Activated CD8-positive, alpha-beta T cell treated with anti-CD3 and anti-CD28 coated beads, Interleukin-2, amount 10 ng/mL, durations not matched to agents 7 days and 5 days (primary cell): Measurements from ENCODE around the gene HTR1E. TPM values are rescaled to one million over a fixed set of nuclear protein-coding genes. Genes with fewer than 3 reads are reported as not detected.
"Not testable (repeated sequence)": the region's sequence is repeated elsewhere in the genome, so short reads cannot be mapped to it uniquely, and the experiment has no call there.

Source experiments
- ATAC-seq: fragments of 150-1000 bp; cut with Tn5 transposase; one replicate; pipeline ENCODE4 v1.10.0; 2021; ENCODE audit warnings: moderate library complexity
- CTCF ChIA-PET: fragments of 350-600 bp; sonication (Branson Sonifier 250); formaldehyde crosslinking; loops from one replicate; lab custom pipeline; 2021; ENCODE audit warnings: antibody characterized with exemption; lab: Charles Lee
- POLR2A ChIA-PET: fragments of 350-600 bp; sonication (Branson Sonifier 250); formaldehyde crosslinking; loops from one replicate; lab custom pipeline; 2021; ENCODE audit warnings: antibody characterized with exemption; lab: Charles Lee
- DNase-seq: peaks from one replicate; pipeline ENCODE4 v3.0.0-alpha.2; 2020
- H3K27ac Mint-ChIP-seq: one replicate; pipeline ENCODE4 v1.8.0; 2021; ENCODE audit warnings: mild to moderate bottlenecking, mixed read lengths
- H3K27me3 Mint-ChIP-seq: one replicate; pipeline ENCODE4 v1.8.0; 2021; ENCODE audit warnings: low read depth, mixed read lengths
- H3K36me3 Mint-ChIP-seq: one replicate; pipeline ENCODE4 v1.8.0; 2021; ENCODE audit warnings: low read depth, mixed read lengths
- H3K4me1 Mint-ChIP-seq: one replicate; pipeline ENCODE4 v1.8.0; 2021; ENCODE audit warnings: low read depth, mixed read lengths
- H3K4me3 Mint-ChIP-seq: one replicate; pipeline ENCODE4 v1.8.0; 2021; ENCODE audit warnings: mild to moderate bottlenecking, mixed read lengths
- H3K9me3 Mint-ChIP-seq: one replicate; pipeline ENCODE4 v1.8.0; 2022; ENCODE audit warnings: mixed read lengths; ENCODE audit not compliant: insufficient read depth
- total RNA-seq, 2 experiments: library from RNA; stranded (reverse); gene quantifications; one replicate each; pipeline ENCODE4 v1.2.3, GENCODE V29; 2021

The HTR1E gene
- total RNA-seq, 2 experiments from 2014 or later = not detected

- H3K27me3 Mint-ChIP-seq, POLR2A ChIA-PET, DNase-seq, ATAC-seq, H3K36me3 Mint-ChIP-seq, H3K27ac Mint-ChIP-seq, H3K4me3 Mint-ChIP-seq, CTCF ChIA-PET, H3K4me1 Mint-ChIP-seq, H3K9me3 Mint-ChIP-seq: not testable (repeated sequence)
Measured at GRCh38 chr6:87002391-87002790, 65.1 kb downstream of the HTR1E start.

GRCh38 chr6:87006541-87006940, 69.2 kb downstream of the HTR1E start:
- H3K4me3 Mint-ChIP-seq, CTCF ChIA-PET, H3K27me3 Mint-ChIP-seq, POLR2A ChIA-PET, H3K9me3 Mint-ChIP-seq, DNase-seq, H3K36me3 Mint-ChIP-seq, H3K27ac Mint-ChIP-seq, H3K4me1 Mint-ChIP-seq, ATAC-seq: not testable (repeated sequence)

GRCh38 chr6:87009581-87009980, 72.3 kb downstream of the HTR1E start:
- H3K9me3 Mint-ChIP-seq, H3K4me1 Mint-ChIP-seq, ATAC-seq, CTCF ChIA-PET, H3K27ac Mint-ChIP-seq, H3K4me3 Mint-ChIP-seq, H3K27me3 Mint-ChIP-seq, POLR2A ChIA-PET, DNase-seq, H3K36me3 Mint-ChIP-seq: not testable (repeated sequence)

GRCh38 chr6:87012035-87012434, 74.7 kb downstream of the HTR1E start:
- ATAC-seq (no peak), DNase-seq (no peak)
- POLR2A ChIA-PET = no interaction called here
- no peaks in the 10 kb centered on the region for H3K27me3 Mint-ChIP-seq
- H3K27ac Mint-ChIP-seq = no peak overlapping the region
- H3K4me3 Mint-ChIP-seq = no peak overlapping the region
- H3K4me1 Mint-ChIP-seq = no peaks in the 10 kb centered on the region
- H3K36me3 Mint-ChIP-seq = no peaks in the 10 kb centered on the region
- CTCF ChIA-PET = no interaction called here
- no peaks in the 10 kb centered on the region for H3K9me3 Mint-ChIP-seq

- no peak for ATAC-seq
Measured at GRCh38 chr6:87012743-87013142, 75.4 kb downstream of the HTR1E start.

GRCh38 chr6:87016772-87017171, 79.4 kb downstream of the HTR1E start:
- ChIA-PET CTCF (no interaction called here), POLR2A (no interaction called here)
- H3K4me1 Mint-ChIP-seq = no peaks in the 10 kb centered on the region
- H3K27me3 Mint-ChIP-seq = no peaks in the 10 kb centered on the region
- H3K4me3 Mint-ChIP-seq = no peak overlapping the region
- no peaks in the 10 kb centered on the region for H3K36me3 Mint-ChIP-seq
- no peak overlapping the region for H3K27ac Mint-ChIP-seq
- ATAC-seq = no peak
- DNase-seq = no peak
- H3K9me3 Mint-ChIP-seq = no peaks in the 10 kb centered on the region

More at GRCh38 chr6:87012743-87013142, 75.4 kb downstream of the HTR1E start:
- no peaks in the 10 kb centered on the region for H3K27me3 Mint-ChIP-seq
- H3K4me1 Mint-ChIP-seq = no peaks in the 10 kb centered on the region
- ChIA-PET CTCF (no interaction called here), POLR2A (no interaction called here)
- no peak overlapping the region for H3K4me3 Mint-ChIP-seq
- H3K27ac Mint-ChIP-seq = no peak overlapping the region
- no peaks in the 10 kb centered on the region for H3K36me3 Mint-ChIP-seq
- DNase-seq = no peak
- no peaks in the 10 kb centered on the region for H3K9me3 Mint-ChIP-seq

- CTCF ChIA-PET = no interaction called here
- Mint-ChIP-seq H3K4me1 (no peaks in the 10 kb centered on the region), H3K36me3 (no peaks in the 10 kb centered on the region), H3K4me3 (no peak overlapping the region), H3K27ac (no peak overlapping the region), H3K9me3 (no peaks in the 10 kb centered on the region), H3K27me3 (peaks cover 7% of the 10 kb centered on the region)
- POLR2A ChIA-PET = no interaction called here
- DNase-seq (no peak), ATAC-seq (no peak)
Measured at GRCh38 chr6:87027021-87027420, 89.7 kb downstream of the HTR1E start.

GRCh38 chr6:87029711-87030314, 92.5 kb downstream of the HTR1E start:
- ATAC-seq = no peak
- no peak for DNase-seq
- no peak overlapping the region for H3K4me3 Mint-ChIP-seq
- peaks cover 11% of the 10 kb centered on the region for H3K27me3 Mint-ChIP-seq
- ChIA-PET CTCF (no interaction called here), POLR2A (no interaction called here)
- no peaks in the 10 kb centered on the region for H3K9me3 Mint-ChIP-seq
- H3K27ac Mint-ChIP-seq = no peak overlapping the region
- H3K36me3 Mint-ChIP-seq = no peaks in the 10 kb centered on the region
- H3K4me1 Mint-ChIP-seq = no peaks in the 10 kb centered on the region

- Mint-ChIP-seq H3K27me3 (peaks cover 6% of the 10 kb centered on the region), H3K9me3 (no peaks in the 10 kb centered on the region), H3K36me3 (no peaks in the 10 kb centered on the region), H3K27ac (no peak overlapping the region), H3K4me3 (no peak overlapping the region), H3K4me1 (no peaks in the 10 kb centered on the region)
- no peak for ATAC-seq
- POLR2A ChIA-PET = no interaction called here
- CTCF ChIA-PET = no interaction called here
- DNase-seq = no peak
Measured at GRCh38 chr6:87040729-87041128, 103.4 kb downstream of the HTR1E start.

- ATAC-seq (no peak), DNase-seq (no peak)
- Mint-ChIP-seq H3K4me3 (no peak overlapping the region), H3K4me1 (no peaks in the 10 kb centered on the region), H3K27ac (no peak overlapping the region), H3K27me3 (peaks cover 17% of the 10 kb centered on the region), H3K36me3 (no peaks in the 10 kb centered on the region), H3K9me3 (no peaks in the 10 kb centered on the region)
- ChIA-PET CTCF (interaction anchor here (0.8 to 1.9 kb wide), 3 partner anchors 22 to 34 kb away, joined by 3 to 7 read pairs (median 3); no protein-coding TSS in a partner anchor), POLR2A (no interaction called here)
Measured at GRCh38 chr6:87045521-87046075, 108.3 kb downstream of the HTR1E start.

GRCh38 chr6:87049779-87050178, 112.5 kb downstream of the HTR1E start:
- peaks cover 20% of the 10 kb centered on the region for H3K27me3 Mint-ChIP-seq
- no peaks in the 10 kb centered on the region for H3K36me3 Mint-ChIP-seq
- H3K4me3 Mint-ChIP-seq = no peak overlapping the region
- no peak for DNase-seq
- POLR2A ChIA-PET = no interaction called here
- CTCF ChIA-PET = interaction anchor here (0.6 kb wide), 1 partner anchor 30 kb away, joined by 3 read pairs; no protein-coding TSS in a partner anchor
- ATAC-seq = no peak
- no peaks in the 10 kb centered on the region for H3K4me1 Mint-ChIP-seq
- no peak overlapping the region for H3K27ac Mint-ChIP-seq
- H3K9me3 Mint-ChIP-seq = no peaks in the 10 kb centered on the region

- CTCF ChIA-PET = no interaction called here
- Mint-ChIP-seq H3K27me3 (peaks cover 27% of the 10 kb centered on the region), H3K9me3 (no peaks in the 10 kb centered on the region), H3K27ac (no peak overlapping the region), H3K4me1 (no peaks in the 10 kb centered on the region), H3K4me3 (no peak overlapping the region), H3K36me3 (no peaks in the 10 kb centered on the region)
- no peak for ATAC-seq
- POLR2A ChIA-PET = no interaction called here
- no peak for DNase-seq
Measured at GRCh38 chr6:87053312-87053711, 116.0 kb downstream of the HTR1E start.
